ENCODE results near the gene CXCL13. TPM values are rescaled to one million over a fixed set of nuclear protein-coding genes. Genes with fewer than 3 reads are reported as not detected.
"Not testable (repeated sequence)": the region's sequence is repeated elsewhere in the genome, so short reads cannot be mapped to it uniquely, and the experiment has no call there.

The CXCL13 gene, protein sequence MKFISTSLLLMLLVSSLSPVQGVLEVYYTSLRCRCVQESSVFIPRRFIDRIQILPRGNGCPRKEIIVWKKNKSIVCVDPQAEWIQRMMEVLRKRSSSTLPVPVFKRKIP
- not detected in 2 replicates for total RNA-seq

DNA sequence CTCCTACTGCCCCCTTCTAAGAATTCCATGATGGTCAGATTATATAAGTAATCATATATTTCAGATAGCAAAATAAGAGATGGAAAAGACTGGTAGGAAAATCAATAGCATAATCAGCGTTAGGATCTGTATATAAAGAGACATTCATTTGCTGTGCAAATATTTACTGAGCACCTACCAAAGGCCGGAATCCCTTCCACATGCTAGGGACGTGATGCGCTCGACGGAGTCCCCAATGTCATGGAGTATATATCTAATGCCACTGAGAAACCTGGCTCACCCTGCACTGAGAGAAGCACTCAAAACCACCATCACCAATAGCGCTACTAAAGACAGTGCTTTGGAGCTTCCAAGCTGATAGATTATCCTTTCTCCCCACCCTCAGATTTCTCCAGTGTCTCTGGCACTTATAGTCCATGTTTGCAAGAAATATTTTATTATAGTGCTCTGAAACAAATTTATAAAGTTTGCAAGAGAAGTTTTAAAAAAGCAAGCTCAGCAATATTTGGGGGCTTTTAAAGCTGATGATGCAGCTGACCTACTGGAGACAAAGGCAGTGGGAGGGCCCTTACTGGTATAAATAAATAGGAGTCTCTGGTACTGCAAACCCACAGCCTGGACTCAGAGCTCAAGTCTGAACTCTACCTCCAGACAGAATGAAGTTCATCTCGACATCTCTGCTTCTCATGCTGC, at the start of gene CXCL13:
Gene CXCL13, plus strand, starts transcription at position 611 of the 693 bp plus-strand sequence. Its CDS starts 46 bp downstream, at position 657.
- DNase-seq (ENCODE audit: low read depth in 2 of 2), result no peak

DNA sequence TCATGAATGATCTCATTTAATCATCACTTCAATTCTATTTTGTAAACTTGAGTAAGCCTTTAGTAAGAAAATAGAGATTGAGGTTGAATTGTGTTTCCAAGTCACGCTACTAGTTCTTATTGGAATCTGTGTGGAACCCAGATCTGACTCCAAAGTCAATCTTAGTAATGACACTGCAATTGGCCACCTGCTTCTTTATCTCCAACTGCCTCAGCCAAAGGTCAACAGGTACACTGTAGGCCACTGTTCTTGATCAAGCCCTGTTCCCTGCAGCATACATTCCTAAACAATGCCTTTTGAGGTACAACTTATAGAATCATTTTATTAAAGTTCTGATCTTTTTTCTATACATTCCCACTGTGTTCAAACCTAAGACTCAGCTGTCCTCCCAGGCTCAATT, 45.5 kb upstream of the CXCL13 start:
- DNase-seq (ENCODE audit: low read depth in 2 of 2), result no peak

DNA sequence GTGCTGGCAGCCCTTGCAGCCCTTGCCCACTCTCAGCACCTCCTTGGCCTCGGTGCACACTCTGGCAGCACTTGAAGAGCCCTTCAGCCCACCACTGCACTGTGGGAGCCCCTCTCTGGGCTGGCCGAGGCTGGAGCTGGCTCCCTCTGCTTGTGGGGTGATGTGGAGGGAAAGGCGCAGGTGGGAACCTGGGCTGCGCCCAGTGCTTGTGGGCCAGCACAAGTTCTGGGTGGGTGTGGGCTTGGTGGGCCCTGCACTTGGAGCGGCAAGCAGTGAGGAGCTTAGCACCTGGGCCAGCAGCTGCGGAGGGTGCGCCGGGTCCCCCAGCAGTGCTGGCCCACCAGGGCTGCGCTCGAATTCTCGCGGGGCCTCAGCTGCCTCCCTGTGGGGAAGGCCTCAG, 43.9 kb upstream of the CXCL13 start:
- not testable (repeated sequence) for DNase-seq (ENCODE audit: low read depth in 2 of 2)

DNA sequence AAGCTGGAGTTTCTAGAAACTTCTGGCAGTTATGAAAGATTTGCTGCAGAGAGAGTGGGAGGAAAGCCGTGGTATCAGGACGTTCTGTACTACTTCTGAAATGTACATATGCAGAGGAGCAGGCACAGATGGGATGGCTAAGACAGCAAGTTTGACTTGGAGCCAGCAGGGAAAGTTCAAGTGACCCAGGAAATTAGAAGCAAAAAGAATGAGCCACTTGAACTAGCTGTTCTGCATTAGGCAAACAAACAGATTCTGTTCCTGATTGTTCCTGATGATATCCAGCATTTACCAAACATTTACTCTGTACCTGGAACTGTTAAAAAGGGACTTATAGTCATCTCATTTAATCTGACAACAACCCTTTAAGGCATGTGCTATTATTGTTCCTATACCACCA, 41.4 kb upstream of the CXCL13 start:
- no peak for DNase-seq (ENCODE audit: low read depth in 2 of 2)

DNA sequence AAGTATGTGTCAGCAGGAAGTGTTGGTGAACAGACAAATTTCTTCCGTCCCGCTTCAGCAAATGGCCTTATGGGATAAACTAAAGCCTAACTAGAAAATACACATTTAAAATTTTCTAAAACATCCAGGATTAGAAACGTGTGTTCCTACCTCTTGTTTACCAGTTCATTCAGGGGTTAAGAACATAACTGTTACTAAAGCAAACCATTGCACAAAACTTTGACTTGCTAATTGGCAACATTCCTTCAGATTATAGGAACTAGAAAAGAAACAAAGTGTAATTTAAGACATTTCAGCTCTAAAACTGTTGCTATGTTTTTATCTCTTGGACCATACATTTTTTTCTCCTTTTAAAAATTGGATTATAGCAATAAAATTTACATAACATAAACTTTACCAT, 39.5 kb upstream of the CXCL13 start:
- DNase-seq (ENCODE audit: low read depth in 2 of 2), result no peak

DNA sequence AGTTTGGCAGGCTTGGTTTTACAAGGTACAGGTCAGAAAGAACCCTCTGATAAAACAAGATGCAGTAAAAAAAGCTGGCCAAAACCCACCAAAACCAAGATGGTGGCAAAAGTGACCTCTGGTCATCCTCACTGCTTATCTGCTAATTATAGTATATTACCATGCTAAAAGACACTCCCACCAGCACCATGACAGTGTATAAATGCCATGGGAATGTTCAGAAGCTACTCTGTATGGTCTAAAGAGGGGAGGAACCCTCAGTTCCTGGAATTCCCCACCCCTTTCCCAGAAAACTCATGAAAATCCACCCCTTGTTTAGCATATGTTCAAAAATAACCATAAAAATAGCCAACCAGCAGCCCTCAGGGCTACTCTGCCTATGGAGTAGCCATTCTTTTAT, 38.1 kb upstream of the CXCL13 start:
- DNase-seq (ENCODE audit: low read depth in 2 of 2), result no peak

DNA sequence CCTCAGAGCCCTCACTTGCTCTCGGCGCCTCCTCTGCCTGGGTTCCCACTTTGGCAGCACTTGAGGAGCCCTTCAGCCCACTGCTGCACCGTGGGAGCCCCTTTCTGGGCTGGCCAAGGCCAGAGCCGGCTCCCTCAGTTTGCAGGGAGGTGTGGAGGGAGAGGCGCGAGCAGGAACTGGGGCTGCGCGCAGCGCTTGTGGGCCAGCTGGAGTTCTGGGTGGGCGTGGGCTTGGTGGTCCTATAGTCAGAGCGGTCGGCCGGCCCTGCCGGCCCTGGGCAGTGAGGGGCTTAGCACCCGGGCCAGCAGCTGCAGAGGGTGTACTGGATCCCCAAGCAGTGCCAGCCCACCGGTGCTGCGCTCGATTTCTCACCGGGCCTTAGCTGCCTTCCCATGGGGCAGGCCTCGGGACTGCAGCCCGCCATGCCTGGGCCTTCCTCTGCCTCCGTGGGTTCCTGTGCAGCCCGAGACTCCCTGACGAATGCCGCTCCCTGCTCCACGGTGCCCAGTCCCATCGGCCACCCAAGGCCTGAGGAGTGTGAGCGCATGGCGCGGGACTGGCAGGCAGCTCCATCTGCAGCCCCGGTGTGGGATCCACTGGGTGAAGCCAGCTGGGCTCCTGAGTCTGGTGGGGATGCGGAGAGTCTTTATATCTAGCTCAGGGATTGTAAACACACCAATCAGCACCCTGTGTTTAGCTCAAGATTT, 35.0 kb upstream of the CXCL13 start:
- not testable (repeated sequence) for DNase-seq (ENCODE audit: low read depth in 2 of 2)

DNA sequence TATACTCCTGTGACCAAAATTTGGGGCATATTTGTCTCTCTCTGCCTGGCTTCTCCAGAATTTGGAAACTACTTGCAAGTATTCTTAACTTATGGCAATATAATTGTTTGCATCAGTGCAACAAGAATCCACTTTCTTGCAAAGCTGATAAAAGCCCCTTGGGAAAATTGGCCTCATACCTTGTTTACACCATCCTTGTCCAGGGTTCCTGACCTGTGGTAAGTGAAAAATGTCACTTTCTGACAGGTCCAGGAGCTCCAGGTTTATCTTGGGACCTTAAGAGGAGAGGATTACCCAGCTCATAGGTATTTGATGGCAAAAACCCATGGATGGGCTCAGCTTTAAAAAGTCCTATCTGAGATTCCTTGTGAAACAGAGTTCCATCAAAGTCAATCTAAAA, 29.3 kb upstream of the CXCL13 start:
- no peak for DNase-seq (ENCODE audit: low read depth in 2 of 2)

DNA sequence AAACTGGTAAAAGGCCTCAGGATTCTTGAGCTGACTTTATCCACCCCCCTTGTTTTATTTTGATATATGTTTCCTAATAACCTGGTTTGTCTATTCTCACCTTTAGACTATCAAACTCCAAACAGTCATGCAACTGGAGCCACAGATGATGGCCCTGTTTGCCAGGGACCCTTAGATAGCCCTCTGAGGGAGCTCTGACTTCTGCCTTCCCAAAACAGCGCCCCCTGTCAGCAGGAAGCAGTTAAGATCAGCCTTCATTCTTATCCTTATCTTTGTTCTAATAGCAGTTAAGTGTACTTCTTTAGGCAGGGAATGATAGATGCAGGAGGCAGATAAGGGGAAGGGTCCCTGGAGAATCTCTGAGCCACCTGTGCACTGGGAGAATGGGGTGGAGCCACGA, 27.5 kb upstream of the CXCL13 start:
- DNase-seq (ENCODE audit: low read depth in 2 of 2), result no peak

DNA sequence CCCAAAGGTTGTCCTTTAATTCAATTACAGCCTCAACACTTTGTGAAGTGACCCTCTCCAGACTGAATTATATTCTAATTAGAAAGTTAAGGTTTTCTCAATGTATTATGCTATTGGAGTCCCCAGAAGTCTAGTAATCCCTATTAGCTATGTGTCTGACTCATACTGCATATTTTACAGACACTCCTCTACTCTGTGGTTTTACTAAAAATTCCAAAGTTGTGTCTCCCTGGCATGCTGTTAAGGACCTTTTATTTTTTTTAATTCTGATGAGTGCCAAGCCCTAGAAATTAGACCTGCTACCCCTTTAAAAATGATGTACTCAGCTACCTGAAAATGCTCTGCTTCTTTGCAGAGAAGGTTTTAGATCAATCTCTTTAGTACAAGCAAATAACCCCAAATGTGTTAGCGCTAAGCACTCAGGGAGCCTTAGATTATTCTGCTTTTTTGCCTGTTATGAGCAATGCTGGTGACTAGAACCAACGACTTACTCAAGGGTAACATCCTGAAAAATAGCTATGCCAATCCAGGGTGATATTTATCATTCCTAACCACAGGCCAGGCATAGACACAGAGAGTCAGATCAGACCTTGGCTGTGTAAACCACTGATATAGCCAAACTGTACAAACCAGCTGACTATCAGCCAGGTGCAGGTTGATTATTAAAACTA, 26.1 kb upstream of the CXCL13 start:
- DNase-seq (ENCODE audit: low read depth in 2 of 2), result no peak

DNA sequence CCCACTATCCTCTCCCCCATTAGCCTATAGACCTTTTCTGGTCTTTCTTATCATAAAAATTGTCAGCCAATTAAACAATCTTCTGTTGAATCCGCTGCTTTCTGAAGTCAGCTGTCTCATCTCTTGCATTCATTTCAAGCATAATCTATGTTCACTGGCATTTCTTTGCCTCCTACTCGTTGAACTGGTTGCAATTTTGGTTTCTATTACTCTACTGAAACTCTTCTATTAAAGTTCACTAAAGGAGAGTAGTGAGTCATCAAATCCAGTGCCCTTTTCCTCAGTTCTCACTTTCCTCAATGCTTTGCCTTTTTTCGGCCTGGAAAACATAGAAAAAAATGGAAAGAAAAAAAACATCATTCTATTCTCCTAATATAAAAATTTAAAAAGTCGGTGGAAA, 23.9 kb upstream of the CXCL13 start:
- DNase-seq (ENCODE audit: low read depth in 2 of 2), result no peak

DNA sequence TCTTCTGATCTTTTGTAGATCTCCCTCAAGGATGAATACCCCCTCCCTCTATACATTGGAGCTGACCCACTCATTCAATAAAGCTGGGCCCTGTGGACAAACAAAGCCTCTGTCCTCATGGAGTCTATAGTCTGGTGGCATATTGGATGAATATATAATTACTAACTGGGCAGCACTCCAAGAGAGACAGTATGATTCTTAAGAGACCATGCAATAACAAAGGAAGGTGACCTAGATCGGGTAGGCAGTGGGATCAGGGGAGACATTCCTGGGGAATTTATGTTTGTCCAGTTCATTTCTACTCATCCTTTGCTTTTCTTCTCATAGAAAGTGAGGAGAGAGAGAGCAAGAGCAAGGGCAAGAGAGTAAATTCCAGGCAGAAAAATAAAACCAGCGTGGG, 23.5 kb upstream of the CXCL13 start:
- DNase-seq (ENCODE audit: low read depth in 2 of 2), result no peak

DNA sequence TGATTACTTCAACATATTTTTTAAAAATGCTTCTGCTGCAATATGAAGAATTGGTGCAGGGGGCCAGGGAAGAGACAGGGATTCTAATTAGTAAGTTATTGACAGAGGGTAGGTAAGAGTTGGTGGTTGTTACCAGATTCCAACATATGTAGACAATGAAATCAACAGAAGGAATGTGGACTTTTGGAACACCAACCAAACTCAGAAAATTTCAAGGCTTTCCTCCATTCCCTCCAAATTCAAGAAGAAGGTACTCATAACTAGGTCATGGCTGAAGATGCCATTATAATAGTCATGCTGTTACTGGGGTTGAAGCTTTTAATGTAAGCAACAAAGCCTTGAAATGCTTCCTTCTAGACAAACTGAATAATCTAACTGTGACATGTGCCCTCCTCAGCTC, 22.9 kb upstream of the CXCL13 start:
- DNase-seq (ENCODE audit: low read depth in 2 of 2), result no peak

DNA sequence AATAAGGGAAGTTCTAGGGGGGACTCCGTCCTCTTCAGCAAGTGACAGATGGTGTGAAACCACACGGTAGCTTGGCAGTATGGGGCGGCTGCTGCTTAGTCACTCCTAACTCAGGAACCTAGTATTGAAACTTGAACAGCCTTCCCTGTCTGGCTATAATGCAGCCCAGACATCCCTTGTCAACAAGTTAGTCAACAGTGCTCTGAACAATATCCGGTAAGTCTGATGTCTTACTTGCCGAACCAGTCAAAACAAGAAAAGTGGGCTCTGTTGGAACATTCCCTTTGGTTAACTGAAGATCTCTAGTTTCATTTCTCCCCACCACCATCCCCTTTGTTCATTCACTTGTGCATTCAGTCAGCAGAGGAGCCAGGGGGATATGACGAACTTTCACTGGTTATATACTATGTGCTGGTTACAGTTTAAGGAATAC, 18.7 kb upstream of the CXCL13 start:
- no peak for DNase-seq (ENCODE audit: low read depth in 2 of 2)

DNA sequence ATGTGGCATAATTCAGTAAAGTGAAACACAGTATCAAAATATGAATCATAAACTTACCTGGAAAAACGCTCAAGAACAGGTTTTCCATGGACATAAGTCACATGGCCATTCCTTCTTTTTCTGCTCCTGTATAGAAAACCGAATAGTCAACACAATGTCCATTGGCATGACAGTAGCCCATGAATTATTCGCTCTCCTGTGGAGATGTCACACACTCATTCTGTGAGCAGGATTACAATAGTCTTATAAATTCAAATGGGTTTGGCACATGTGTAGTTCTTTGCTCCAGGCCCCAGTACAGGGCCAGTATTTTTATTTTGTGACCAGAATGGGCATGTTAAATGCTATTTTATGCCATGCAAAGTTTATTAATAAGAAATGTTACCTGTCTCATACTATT, 15.1 kb upstream of the CXCL13 start:
- no peak for DNase-seq (ENCODE audit: low read depth in 2 of 2)

DNA sequence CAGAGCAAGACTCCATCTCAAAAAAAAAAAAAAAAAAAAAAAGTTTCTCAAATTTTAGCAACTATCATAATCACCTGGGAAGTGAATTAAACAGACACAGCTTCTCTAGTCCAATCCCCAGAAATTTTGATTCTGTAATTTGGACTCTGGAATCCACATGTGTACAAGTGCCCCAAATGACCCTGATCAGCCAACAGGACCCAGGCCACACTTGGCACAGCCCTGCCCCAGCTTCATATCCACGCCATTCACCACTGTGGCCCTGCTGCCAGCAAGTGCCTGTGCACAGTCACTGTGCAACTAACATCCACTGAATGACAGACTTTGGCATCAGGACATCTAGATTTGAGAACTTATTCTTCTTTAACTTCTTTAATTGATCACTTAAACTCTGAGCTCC, 14.1 kb upstream of the CXCL13 start:
- no peak for DNase-seq (ENCODE audit: low read depth in 2 of 2)

DNA sequence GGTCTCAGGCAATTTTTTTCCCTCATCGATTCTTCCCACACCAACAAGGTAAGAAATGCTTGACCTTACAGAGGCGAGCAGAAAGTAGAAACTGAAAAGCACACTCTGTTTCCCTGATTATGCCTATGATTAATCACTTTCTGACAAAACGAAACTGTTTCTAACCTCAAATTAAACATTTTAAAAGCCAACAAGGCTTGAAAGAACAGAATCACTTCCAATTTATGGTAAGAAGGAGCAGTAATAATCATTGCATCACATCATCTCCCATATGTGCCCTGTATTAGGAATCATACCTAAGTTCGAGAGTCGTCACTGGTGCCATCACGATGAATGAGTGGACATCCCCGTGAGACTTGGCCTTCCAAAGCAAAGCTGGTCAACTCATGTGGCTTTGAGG, 12.5 kb upstream of the CXCL13 start:
- no peak for DNase-seq (ENCODE audit: low read depth in 2 of 2)

DNA sequence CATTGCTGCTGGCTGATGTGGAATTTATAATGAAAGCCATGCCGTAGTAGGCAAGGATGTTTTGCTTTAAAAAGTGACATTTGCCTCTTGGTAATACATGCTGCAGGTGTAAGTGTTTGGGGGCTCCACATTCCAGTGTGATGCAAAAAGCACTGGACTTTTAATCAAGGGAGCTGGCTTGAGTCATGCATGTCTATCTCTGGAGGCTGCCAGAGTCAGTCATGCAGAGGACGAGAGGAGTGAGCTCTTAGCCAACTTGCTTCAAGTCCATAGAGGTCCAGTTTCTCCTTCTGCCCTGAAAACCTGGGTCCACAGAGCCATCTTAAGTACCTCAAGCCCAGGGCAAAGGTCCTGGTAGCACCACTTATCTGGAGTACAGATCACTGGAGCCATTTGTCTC, 11.6 kb upstream of the CXCL13 start:
- no peak for DNase-seq (ENCODE audit: low read depth in 2 of 2)

DNA sequence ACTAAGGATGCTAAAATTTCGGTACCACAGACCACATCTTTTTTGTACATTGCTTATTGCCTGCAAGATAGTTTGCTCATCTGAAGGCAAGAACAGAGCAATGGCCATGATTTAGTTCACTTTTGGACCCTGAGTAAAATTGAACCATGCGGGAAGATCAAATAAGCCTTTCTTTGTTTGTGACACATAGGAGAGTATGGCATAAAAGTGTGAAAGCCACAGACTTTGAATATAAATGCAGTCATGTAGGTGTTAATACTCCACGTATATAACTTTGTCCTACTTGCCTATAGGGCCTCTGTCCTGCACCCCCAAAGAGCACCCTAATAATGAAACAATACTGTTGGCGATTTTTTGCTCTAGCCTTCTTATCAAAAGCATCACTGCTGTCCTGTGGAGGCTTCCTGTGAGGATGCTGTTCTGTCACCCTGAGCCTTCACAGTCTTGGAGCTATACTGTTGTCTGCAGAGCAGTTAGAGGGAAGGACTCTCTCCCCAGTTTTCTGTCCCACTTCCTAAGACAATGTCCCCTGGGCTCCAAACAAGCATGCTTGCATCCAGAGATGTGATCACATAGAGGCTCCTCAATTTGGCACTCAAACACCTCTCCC, 10.2 kb upstream of the CXCL13 start:
- no peak for DNase-seq (ENCODE audit: low read depth in 2 of 2)

DNA sequence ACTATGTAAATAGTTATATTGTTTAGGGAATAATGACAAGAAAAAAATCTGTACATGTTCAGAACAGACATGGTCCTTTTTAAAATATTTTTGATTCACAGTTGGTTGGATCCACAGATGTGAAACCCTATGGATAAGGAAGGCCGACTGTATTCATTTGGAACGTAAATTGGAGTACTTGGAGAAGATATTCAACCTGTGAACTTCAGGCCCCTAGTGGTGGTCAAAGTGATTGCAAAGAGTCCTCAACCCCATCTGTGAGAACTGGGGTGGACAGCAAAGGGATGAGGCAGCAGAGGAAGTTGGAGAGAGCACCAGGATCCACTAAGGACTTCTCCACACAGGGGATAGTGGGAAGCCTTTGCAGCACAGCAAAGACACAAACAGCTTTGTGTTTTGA, 6.2 kb upstream of the CXCL13 start:
- DNase-seq (ENCODE audit: low read depth in 2 of 2), result peak; percentile 7 to 41

DNA sequence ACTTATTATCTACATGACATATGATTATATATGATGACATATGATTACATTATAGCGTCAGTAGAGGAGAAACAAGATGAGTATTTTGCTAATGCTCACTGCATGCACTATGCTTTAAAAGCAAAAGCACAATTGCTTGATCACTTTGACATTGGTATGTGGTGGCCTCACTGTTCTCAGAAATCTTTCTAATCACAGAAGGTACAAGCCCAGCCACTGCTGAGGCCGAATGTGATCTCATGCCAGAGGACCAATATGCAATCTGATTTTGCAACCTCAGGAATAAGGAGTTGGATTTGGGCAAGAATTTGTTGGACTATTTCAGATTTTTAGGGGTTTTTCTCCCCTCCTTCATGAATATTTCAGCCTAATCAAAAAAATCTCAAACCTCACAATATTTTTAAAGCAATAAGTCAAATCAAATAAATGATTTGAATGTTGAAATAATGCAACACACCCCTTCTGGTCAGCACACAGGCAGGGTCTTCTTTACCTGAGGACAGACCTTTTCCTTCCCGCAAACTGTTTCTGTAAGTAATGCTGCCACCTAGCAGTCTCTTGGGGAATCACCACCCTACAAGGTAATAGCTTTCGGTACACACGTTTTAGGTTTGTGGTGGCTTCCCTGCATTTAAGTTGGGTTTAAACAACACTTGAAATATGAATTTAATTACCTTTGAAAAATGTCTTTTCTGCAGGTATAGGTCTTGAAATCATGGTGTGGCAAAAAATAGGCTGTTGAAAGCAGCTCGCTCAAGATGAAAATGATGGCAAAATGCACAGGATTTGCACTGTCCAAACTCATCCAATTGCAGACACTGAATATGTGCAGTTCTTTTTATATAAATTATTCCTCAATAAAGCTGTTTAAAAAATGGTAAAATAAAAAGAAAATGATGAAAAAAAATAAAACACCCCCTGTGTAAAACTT, 4.8 kb upstream of the CXCL13 start:
- peak; percentile 7 to 37 for DNase-seq (ENCODE audit: low read depth in 2 of 2)

All from dermis microvascular lymphatic vessel endothelial cell (primary cell).